Measurements from ENCODE around the gene CPLX4. TPM values are rescaled to one million over a fixed set of nuclear protein-coding genes. Genes with fewer than 3 reads are reported as not detected.

The CPLX4 gene
- total RNA-seq (not detected), polyA plus RNA-seq (ENCODE audit: insufficient read depth, low read depth, low replicate concordance) (not detected)
- long read RNA-seq, donor 1 = 0 reads
- long read RNA-seq, donor 2 = 0 reads
- long read RNA-seq, donor 3 = 0 reads
- long read RNA-seq, donor 4 = 0 reads
- long read RNA-seq, donor 5 = 0 reads
- long read RNA-seq, donor 6 = 0 reads
- long read RNA-seq, donor 7 = 0 reads
- long read RNA-seq, donor 8 = 0 reads
- long read RNA-seq, donor 9 = 0 reads
- long read RNA-seq, donor 10 = 0 reads

GRCh38 chr18:59318460-59319050, at the start of gene CPLX4:
Gene CPLX4, minus strand, starts transcription at chr18:59318649. Its CDS starts 187 bp downstream, at chr18:59318462.
- Histone ChIP-seq H3K4me3 (ENCODE audit: low read length in 3 of 3) (no peak within 1 kb of the TSS), H3K36me3 (ENCODE audit: control insufficient read depth in 2 of 3, insufficient read depth in 3 of 3, low read length in 3 of 3) (no peaks in the 10 kb centered on the region), H3K27ac (ENCODE audit: low read depth in 2 of 2, low read length in 2 of 2) (no peak within 1 kb of the TSS), H3K9me3 (ENCODE audit: control insufficient read depth in 2 of 3, insufficient read depth in 1 of 3, low read length in 3 of 3) (no peaks in the 10 kb centered on the region), H3K4me1 (ENCODE audit: control insufficient read depth in 2 of 3, insufficient read depth in 2 of 3, low read depth in 1 of 3, low read length in 3 of 3) (no peaks in the 10 kb centered on the region), H3K27me3 (ENCODE audit: control insufficient read depth, insufficient read depth, low read length) (no peaks in the 10 kb centered on the region), H3K9ac (ENCODE audit: low read length in 3 of 3) (no peak within 1 kb of the TSS)
- no peak for TF ChIP-seq CTCF (IDR thresholded peaks at IDR 0.05; ENCODE audit: borderline replicate concordance, extremely low read depth, insufficient read depth)
- DNase-seq = peak in 1 of 5 donors; percentile 42
- intact Hi-C loops (cut with DNase I) = loop anchor here (10.0 kb wide), 1 partner anchor 76 kb away; no protein-coding TSS in a partner anchor
- no peak for FAIRE-seq

GRCh38 chr18:59360381-59360780, 41.9 kb upstream of the CPLX4 start:
- peak overlapping the region in 1 of 3 donors; percentile 73 for H3K4me3 ChIP-seq (ENCODE audit: low read length in 3 of 3)
- no peak overlapping the region for H3K9ac ChIP-seq (ENCODE audit: low read length in 3 of 3)
- peaks cover 0 to 3% (median 0%) of the 10 kb centered on the region in 3 donors for H3K4me1 ChIP-seq (ENCODE audit: control insufficient read depth in 2 of 3, insufficient read depth in 2 of 3, low read depth in 1 of 3, low read length in 3 of 3)
- no peak for TF ChIP-seq CTCF (IDR thresholded peaks at IDR 0.05; ENCODE audit: borderline replicate concordance, extremely low read depth, insufficient read depth)
- intact Hi-C loops (cut with DNase I) = no loop called here
- no peaks in the 10 kb centered on the region for H3K27me3 ChIP-seq (ENCODE audit: control insufficient read depth, insufficient read depth, low read length)
- H3K27ac ChIP-seq (ENCODE audit: low read depth in 2 of 2, low read length in 2 of 2) = no peak overlapping the region
- DNase-seq (no peak), FAIRE-seq (no peak)
- no peaks in the 10 kb centered on the region for H3K36me3 ChIP-seq (ENCODE audit: control insufficient read depth in 2 of 3, insufficient read depth in 3 of 3, low read length in 3 of 3)
- H3K9me3 ChIP-seq (ENCODE audit: control insufficient read depth in 2 of 3, insufficient read depth in 1 of 3, low read length in 3 of 3) = no peaks in the 10 kb centered on the region

GRCh38 chr18:59359576-59359952, 41.1 kb upstream of the CPLX4 start:
- no peak for TF ChIP-seq CTCF (IDR thresholded peaks at IDR 0.05; ENCODE audit: borderline replicate concordance, extremely low read depth, insufficient read depth)
- no peaks in the 10 kb centered on the region for H3K9me3 ChIP-seq (ENCODE audit: control insufficient read depth in 2 of 3, insufficient read depth in 1 of 3, low read length in 3 of 3)
- H3K4me1 ChIP-seq (ENCODE audit: control insufficient read depth in 2 of 3, insufficient read depth in 2 of 3, low read depth in 1 of 3, low read length in 3 of 3) = peaks cover 0 to 3% (median 0%) of the 10 kb centered on the region in 3 donors
- FAIRE-seq (no peak), DNase-seq (no peak)
- intact Hi-C loops (cut with DNase I) = no loop called here
- peak overlapping the region; percentile 73 to 91 (median 81) for H3K4me3 ChIP-seq (ENCODE audit: low read length in 3 of 3)
- peaks cover 0 to 8% (median 4%) of the 10 kb centered on the region in 3 donors for H3K36me3 ChIP-seq (ENCODE audit: control insufficient read depth in 2 of 3, insufficient read depth in 3 of 3, low read length in 3 of 3)
- no peaks in the 10 kb centered on the region for H3K27me3 ChIP-seq (ENCODE audit: control insufficient read depth, insufficient read depth, low read length)
- peak overlapping the region; percentile 50 to 56 (median 51) for H3K9ac ChIP-seq (ENCODE audit: low read length in 3 of 3)
- no peak overlapping the region for H3K27ac ChIP-seq (ENCODE audit: low read depth in 2 of 2, low read length in 2 of 2)

Data from kidney (tissue), 22 donors.